K562 (cell line): ENCODE results near the gene SIK3. TPM values are rescaled to one million over a fixed set of nuclear protein-coding genes. Genes with fewer than 3 reads are reported as not detected.

Experiments used
- CBX2 ChIP-seq: fragments of 200-600 bp; sonication (generic); IDR thresholded peaks from one replicate; pipeline ENCODE4 v1.6.1; 2012; ENCODE audit warnings: mild to moderate bottlenecking, low read length, inconsistent platforms; ENCODE audit not compliant: insufficient read depth, poor library complexity, severe bottlenecking
- HEY1 ChIP-seq: fragments of 250-450 bp; sonication (Bioruptor Pico); IDR thresholded peaks from 2 replicates; pipeline ENCODE4 v1.5.0; 2020; ENCODE audit warnings: mild to moderate bottlenecking, moderate library complexity, borderline replicate concordance
- RBM22 ChIP-seq: fragments of 200-400 bp; formaldehyde crosslinking; IDR thresholded peaks from 2 replicates; pipeline ENCODE4 v1.6.1; 2018; ENCODE audit warnings: low read length, low read depth; ENCODE audit not compliant: poor library complexity, severe bottlenecking
- RFX7 ChIP-seq: fragments of 250-450 bp; sonication (Bioruptor Pico); IDR thresholded peaks from 2 replicates; pipeline ENCODE4 v1.5.1; 2021; ENCODE audit warnings: mild to moderate bottlenecking
- XRCC5 ChIP-seq: fragments of 200-400 bp; formaldehyde crosslinking; IDR thresholded peaks from 2 replicates; pipeline ENCODE4 v1.6.1; 2017; ENCODE audit warnings: low read depth, mild to moderate bottlenecking, low read length
- polyA plus RNA-seq, 8 experiments: library from polyadenylated mRNA; depleted of rRNA in 4 of 8; stranded (reverse) in 5 of 8; unstranded in 3 of 8; fragments of >200 nt; fragmentation: Nextera tagmentation in 2 of 8; fragmentation: Illumina TruSeq in 1 of 8; extraction: Ambion mirVana in 2 of 8; extraction: Trizol in 1 of 8; gene quantifications; 2 replicates each; pipeline versions ENCODE4 v1.2.1 to v1.2.3, GENCODE V29; 2011 to 2014; ENCODE audit warnings: inconsistent platforms in 1 of 8, missing spikeins in 1 of 8
- total RNA-seq, 7 experiments: library from RNA; depleted of rRNA in 6 of 7; stranded (reverse); fragments of >200 nt in 6 of 7; fragmentation: Illumina TruSeq in 2 of 7; extraction: Trizol in 2 of 7; gene quantifications; 2 replicates each; pipeline versions ENCODE4 v1.2.1 to v1.2.3, GENCODE V29; 2011 to 2021; ENCODE audit warnings: low replicate concordance in 1 of 7
- TF ChIP-seq, protein P1 (sequence below): sonication (generic); formaldehyde crosslinking; IDR thresholded peaks from 2 replicates; pipeline ENCODE4 v1.4.0; 2020; ENCODE audit warnings: mild to moderate bottlenecking, missing genetic modification reagents
- TF ChIP-seq, protein P2 (sequence below), 2 experiments: fragments of 150-350 bp in 1 of 2; IDR thresholded peaks; 2 replicates each; pipeline ENCODE4 v1.6.1; 2012 to 2016; ENCODE audit warnings: low read depth in 2 of 2, low read length in 2 of 2, mild to moderate bottlenecking in 1 of 2, moderate library complexity in 1 of 2
- TF ChIP-seq, protein P3 (sequence below): sonication (generic); formaldehyde crosslinking; IDR thresholded peaks from 2 replicates; pipeline ENCODE4 v1.8.0; 2022; ENCODE audit warnings: missing genetic modification reagents, mild to moderate bottlenecking, borderline replicate concordance

The SIK3 gene
- total and polyA plus RNA-seq, 9 of the 15 experiments (the other 6 are each of a cell fraction or from before 2014, with no cell fraction given) = 1.6 to 21.6 (median 8.0) TPM

DNA sequence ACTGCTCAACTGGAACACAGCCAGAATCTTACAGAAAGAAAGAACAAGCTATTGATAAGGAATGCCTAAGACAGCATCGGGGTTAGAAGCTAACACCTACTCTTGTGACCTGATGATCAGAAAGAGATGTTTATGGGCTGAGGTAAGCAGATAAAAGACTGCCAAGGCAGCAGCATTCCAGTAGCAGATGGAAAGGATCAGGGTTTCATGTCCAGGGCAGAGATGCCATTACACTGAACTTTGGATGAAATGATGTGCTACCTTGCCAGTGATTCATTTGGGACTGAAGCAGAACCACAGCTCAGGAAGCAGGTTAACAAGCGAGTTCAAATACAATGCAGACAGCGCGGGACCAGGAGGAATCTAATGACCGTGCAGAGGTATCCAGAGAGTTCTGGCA, 233.7 kb downstream of the SIK3 start (continued):
- TF ChIP-seq, protein P1, sequence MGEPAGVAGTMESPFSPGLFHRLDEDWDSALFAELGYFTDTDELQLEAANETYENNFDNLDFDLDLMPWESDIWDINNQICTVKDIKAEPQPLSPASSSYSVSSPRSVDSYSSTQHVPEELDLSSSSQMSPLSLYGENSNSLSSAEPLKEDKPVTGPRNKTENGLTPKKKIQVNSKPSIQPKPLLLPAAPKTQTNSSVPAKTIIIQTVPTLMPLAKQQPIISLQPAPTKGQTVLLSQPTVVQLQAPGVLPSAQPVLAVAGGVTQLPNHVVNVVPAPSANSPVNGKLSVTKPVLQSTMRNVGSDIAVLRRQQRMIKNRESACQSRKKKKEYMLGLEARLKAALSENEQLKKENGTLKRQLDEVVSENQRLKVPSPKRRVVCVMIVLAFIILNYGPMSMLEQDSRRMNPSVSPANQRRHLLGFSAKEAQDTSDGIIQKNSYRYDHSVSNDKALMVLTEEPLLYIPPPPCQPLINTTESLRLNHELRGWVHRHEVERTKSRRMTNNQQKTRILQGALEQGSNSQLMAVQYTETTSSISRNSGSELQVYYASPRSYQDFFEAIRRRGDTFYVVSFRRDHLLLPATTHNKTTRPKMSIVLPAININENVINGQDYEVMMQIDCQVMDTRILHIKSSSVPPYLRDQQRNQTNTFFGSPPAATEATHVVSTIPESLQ = no peak
- no peak for TF ChIP-seq RBM22
- no peak for TF ChIP-seq XRCC5
- TF ChIP-seq RFX7 (CRISPR knock-in tag) = no peak
- TF ChIP-seq, protein P2, sequence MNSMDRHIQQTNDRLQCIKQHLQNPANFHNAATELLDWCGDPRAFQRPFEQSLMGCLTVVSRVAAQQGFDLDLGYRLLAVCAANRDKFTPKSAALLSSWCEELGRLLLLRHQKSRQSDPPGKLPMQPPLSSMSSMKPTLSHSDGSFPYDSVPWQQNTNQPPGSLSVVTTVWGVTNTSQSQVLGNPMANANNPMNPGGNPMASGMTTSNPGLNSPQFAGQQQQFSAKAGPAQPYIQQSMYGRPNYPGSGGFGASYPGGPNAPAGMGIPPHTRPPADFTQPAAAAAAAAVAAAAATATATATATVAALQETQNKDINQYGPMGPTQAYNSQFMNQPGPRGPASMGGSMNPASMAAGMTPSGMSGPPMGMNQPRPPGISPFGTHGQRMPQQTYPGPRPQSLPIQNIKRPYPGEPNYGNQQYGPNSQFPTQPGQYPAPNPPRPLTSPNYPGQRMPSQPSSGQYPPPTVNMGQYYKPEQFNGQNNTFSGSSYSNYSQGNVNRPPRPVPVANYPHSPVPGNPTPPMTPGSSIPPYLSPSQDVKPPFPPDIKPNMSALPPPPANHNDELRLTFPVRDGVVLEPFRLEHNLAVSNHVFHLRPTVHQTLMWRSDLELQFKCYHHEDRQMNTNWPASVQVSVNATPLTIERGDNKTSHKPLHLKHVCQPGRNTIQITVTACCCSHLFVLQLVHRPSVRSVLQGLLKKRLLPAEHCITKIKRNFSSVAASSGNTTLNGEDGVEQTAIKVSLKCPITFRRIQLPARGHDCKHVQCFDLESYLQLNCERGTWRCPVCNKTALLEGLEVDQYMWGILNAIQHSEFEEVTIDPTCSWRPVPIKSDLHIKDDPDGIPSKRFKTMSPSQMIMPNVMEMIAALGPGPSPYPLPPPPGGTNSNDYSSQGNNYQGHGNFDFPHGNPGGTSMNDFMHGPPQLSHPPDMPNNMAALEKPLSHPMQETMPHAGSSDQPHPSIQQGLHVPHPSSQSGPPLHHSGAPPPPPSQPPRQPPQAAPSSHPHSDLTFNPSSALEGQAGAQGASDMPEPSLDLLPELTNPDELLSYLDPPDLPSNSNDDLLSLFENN (IDR thresholded peaks at IDR 0.05; ENCODE audit: low read depth in 2 of 2, low read length in 2 of 2) = no peak
- TF ChIP-seq HEY1 (CRISPR knock-in tag) = no peak
- TF ChIP-seq CBX2 = no peak
- TF ChIP-seq, protein P3, sequence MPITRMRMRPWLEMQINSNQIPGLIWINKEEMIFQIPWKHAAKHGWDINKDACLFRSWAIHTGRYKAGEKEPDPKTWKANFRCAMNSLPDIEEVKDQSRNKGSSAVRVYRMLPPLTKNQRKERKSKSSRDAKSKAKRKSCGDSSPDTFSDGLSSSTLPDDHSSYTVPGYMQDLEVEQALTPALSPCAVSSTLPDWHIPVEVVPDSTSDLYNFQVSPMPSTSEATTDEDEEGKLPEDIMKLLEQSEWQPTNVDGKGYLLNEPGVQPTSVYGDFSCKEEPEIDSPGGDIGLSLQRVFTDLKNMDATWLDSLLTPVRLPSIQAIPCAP (CRISPR knock-in tag) = no peak
